Activated CD8-positive, alpha-beta memory T cell treated with anti-CD3 and anti-CD28 coated beads for 4 hours (primary cell): Measurements from ENCODE around the gene OR6V1.
"Not testable (repeated sequence)": the region's sequence is repeated elsewhere in the genome, so short reads cannot be mapped to it uniquely, and the experiment has no call there.

ENCODE experiments used
- DNase-seq, 2 donors: peaks; one replicate each; pipeline ENCODE4 v3.0.0-alpha.2; 2020; ENCODE audit warnings: low read depth in 2 of 2

OR6V1 gene

DNA sequence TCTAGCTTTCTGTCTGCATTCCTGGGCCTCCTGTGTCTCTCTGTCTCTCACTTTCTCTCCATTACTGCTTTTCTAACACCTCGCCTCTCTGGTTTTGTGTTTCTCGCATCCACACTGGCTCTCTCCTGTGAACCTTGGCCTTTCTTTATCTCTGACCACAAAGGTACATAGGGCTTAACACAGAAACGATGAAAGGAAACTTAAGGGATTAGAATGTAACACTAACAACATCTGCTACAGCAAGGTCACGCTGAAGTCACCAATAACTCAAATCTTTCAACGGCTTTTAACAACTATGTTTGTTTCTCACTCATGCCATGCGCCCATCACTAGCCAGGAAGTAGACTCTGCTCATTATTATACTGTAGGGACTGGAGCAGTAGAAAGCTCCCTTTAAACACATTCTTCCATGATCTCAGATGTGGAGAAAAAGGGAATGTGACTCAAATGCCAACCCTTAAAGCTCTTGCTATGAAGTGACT is 9.3 kb upstream of the OR6V1 start:
- no peak for DNase-seq

DNA sequence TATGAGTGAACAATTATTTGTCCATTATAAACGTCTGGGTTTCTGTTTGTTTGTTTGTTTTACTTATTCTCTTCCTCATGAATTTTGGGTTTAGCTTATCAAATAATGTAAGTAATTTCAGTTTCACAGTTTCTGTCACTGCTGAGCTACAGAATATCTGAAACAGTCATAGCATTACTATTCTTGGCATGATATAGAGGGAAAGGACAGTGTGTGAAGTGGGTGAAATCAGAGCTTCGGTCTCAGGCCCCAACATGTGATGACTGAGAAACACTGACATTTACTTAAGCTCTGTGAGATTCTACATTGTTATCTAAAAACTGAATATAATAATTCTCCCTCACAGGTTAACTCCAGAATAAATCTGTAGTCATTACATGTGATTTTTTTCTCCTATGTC is 8.8 kb upstream of the OR6V1 start:
- no peak for DNase-seq

GRCh38 chr7:143046426-143046851 is 5.7 kb upstream of the OR6V1 start:
- DNase-seq, result no peak

GRCh38 chr7:143047326-143047725 is 4.8 kb upstream of the OR6V1 start:
- no peak for DNase-seq

DNA sequence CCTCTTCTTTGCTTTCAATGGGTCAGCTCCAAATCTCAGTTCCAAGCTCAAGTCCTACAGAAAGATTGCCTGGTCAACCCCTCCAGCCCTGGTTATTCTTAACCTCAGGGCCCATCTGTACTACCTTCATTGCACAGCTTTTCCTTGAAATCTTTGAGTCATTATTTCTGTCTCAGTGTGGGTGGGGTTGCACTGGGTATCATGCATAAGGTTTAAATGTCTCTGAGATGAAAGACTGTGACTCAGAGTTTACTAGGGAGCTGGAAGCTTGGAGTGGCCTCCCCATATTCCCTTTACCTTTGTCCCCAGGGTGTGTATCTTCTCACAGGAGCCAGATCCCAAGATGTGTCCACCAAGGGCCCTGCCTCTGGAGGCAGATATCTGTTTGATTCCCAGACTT is 3.3 kb upstream of the OR6V1 start:
- DNase-seq, result no peak

DNA sequence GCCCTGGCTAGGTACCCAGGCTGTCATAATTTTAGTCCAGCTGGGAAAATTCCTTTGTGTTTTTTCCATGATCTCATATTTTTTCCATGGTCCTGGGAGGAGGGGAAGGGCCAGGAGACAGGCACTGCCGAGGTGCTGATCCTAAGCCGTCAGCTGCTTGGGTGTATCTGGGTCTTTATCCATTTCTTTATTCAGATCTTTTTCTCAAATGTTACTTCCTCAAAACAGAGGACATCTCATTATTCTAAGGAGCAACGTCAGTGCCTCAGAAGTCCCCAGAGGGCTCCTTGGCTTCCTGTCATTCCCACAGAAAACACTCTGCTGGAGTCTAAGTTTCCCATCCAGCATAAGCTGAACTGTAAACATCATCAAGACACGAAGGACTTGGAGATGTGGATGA is 2.8 kb upstream of the OR6V1 start:
- DNase-seq, result no peak

- DNase-seq, result no peak
Measured at GRCh38 chr7:143050931-143051330, 1.2 kb upstream of the OR6V1 start.

GRCh38 chr7:143054621-143055020 is 2.5 kb downstream of the OR6V1 start:
- DNase-seq, result no peak

GRCh38 chr7:143055754-143056153 is 3.6 kb downstream of the OR6V1 start:
- DNase-seq, result no peak

DNA sequence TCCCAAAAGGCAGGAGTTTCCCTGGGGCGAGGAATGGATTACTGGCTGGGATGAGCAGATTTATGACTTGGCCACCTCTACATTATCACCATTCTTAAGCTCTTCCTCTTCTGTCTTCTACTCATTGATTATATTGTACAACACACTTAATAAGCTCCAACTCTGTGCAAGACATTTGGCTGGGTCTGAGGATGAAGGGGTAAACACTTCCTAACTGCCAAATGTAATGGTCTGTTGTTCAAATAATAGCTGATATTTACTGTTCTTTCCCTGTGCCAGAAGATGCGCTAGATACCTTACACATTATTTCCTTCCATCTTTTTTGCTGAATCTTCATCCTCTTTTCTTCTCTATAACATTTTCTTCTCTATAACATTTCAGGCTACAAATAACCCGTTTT is 11.6 kb downstream of the OR6V1 start:
- DNase-seq, result no peak

GRCh38 chr7:143068446-143068845 is 16.3 kb downstream of the OR6V1 start:
- DNase-seq, result no peak

DNA sequence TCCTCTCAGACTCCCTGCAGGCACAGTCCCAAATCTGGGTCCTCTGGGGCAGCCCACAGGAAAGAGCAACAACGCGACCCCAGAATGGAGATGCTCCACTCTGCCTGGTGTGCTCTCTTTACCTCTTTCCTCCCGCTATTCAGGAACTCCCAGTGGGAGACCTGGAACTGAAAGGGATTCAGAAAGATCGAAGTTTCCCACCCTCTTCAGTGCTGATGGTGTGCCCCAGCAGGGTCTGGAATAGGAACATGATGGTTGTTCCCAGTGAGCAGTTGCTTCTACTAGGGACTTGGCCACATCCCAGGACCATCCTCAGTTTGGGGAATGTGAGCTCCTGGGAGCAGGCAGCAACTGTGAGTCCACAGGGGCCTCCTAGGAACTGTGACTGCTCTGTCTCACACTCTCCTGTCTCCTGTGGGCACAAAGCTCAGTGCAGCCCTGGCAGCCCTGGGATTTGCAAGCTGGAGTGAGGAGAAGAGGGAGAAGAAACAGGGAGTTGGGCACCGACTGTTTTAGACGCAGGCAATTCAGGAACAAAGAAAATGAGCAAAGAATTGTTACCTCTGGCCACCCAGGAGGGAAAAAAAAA is 17.9 kb downstream of the OR6V1 start:
- no peak for DNase-seq

- DNase-seq, result no peak
Measured at GRCh38 chr7:143073556-143073955, 21.4 kb downstream of the OR6V1 start.

- no peak for DNase-seq
Measured at GRCh38 chr7:143074141-143074540, 22.0 kb downstream of the OR6V1 start.

DNA sequence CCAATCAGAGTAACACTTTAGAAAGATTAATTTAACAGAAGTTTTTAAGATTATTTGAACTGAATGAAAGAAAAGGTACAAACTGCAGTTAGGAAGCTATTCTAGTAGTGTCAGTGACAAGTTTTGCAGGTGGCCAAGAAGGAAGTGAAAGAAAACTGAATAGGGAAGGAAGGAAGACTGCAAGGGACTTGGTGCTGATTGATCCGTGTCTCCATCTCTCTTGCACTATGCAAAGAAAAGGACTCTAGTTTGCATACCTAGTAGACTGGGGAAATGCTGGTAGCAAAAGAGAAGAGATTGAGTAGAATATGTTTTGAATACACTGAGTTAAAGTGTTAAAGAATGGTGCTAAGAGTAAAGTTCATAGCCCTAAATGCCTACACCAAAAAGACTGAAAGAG is 33.0 kb downstream of the OR6V1 start:
- DNase-seq, result no peak

GRCh38 chr7:143085610-143086009 is 33.5 kb downstream of the OR6V1 start:
- not testable (repeated sequence) for DNase-seq

DNA sequence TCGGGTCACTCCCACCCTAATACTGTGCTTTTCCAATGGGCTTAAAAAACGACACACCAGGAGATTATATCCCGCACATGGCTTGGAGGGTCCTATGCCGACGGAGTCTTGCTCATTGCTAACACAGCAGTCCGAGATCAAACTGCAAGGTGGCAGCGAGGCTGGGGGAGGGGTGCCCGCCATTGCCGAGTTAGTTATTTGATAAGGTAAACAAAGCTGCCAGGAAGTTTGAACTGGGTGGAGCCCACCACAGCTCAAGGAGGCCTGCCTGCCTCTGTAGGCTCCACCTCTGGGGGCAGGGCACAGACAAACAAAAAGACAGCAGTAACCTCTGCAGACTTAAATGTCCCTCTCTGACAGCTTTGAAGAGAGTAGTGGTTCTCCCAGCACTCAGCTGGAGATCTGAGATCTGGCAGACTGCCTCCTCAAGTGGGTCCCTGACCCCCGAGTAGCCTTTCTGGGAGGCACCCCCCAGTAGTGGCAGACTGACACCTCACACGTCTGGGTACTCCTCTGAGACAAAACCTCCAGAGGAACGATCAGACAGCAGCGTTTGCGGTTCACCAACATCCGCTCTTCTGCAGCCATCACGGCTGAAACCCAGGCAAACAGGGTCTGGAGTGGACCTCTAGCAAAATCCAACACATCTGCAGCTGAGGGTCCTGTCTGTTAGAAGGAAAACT is 36.5 kb downstream of the OR6V1 start:
- not testable (repeated sequence) for DNase-seq

DNA sequence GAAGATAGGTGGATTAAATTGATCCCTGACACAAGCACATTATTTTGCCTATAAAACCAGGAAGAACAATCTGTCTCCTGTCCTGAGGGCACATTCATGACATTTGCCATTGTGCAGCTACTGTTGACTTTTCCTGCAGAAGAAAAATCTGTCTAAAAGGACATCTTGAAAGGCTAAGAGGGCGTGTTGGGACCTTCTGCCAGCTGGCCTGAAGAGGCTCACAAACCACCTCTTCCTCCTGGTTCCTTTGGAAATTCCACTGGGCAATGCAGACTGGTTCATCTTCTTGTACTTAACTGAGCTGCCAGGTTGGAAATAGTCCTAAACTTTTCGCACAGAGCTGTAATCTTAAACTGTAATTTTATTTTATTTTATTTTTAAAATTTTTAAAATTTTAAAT is 44.0 kb downstream of the OR6V1 start:
- no peak for DNase-seq

- not testable (repeated sequence) for DNase-seq
Measured at GRCh38 chr7:143099579-143099978, 47.4 kb downstream of the OR6V1 start.
